GM21737 (cell line): ENCODE results near the gene G6PC2.
"Not testable (repeated sequence)": the region's sequence is repeated elsewhere in the genome, so short reads cannot be mapped to it uniquely, and the experiment has no call there.

Experiments
- ATAC-seq: cut with Tn5 transposase; IDR thresholded peaks from one replicate; pipeline ENCODE4 v1.9.1; 2021; ENCODE audit warnings: mild to moderate bottlenecking, moderate library complexity; ENCODE audit not compliant: unreplicated experiment

G6PC2 gene

GRCh38 chr2:168904358-168904757 is 3.3 kb downstream of the G6PC2 start:
- no peak for ATAC-seq

GRCh38 chr2:168907940-168908662 is 7.0 kb downstream of the G6PC2 start:
- no peak for ATAC-seq

- ATAC-seq, result no peak
Measured at GRCh38 chr2:168910330-168910729, 9.2 kb downstream of the G6PC2 start.

- no peak for ATAC-seq
Measured at GRCh38 chr2:168912466-168912865, 11.4 kb downstream of the G6PC2 start.

GRCh38 chr2:168912901-168913369 is 11.8 kb downstream of the G6PC2 start:
- no peak for ATAC-seq

- ATAC-seq, result no peak
Measured at GRCh38 chr2:168913495-168913894, 12.4 kb downstream of the G6PC2 start.

- no peak for ATAC-seq
Measured at GRCh38 chr2:168915441-168916330, 14.6 kb downstream of the G6PC2 start.

- ATAC-seq, result no peak
Measured at GRCh38 chr2:168916331-168916675, 15.2 kb downstream of the G6PC2 start.

GRCh38 chr2:168920504-168921157 is 19.5 kb downstream of the G6PC2 start:
- ATAC-seq, result no peak

GRCh38 chr2:168926621-168927386 is 25.7 kb downstream of the G6PC2 start:
- no peak for ATAC-seq

GRCh38 chr2:168928113-168928831 is 27.2 kb downstream of the G6PC2 start:
- no peak for ATAC-seq

GRCh38 chr2:168929031-168929430 is 27.9 kb downstream of the G6PC2 start:
- ATAC-seq, result no peak

GRCh38 chr2:168930242-168930641 is 29.2 kb downstream of the G6PC2 start:
- ATAC-seq, result no peak

- ATAC-seq, result not testable (repeated sequence)
Measured at GRCh38 chr2:168932174-168932573, 31.1 kb downstream of the G6PC2 start.

GRCh38 chr2:168934826-168935225 is 33.7 kb downstream of the G6PC2 start:
- ATAC-seq, result no peak

- ATAC-seq, result no peak
Measured at GRCh38 chr2:168935810-168936581, 34.9 kb downstream of the G6PC2 start.

- no peak for ATAC-seq
Measured at GRCh38 chr2:168939061-168939460, 38.0 kb downstream of the G6PC2 start.

- ATAC-seq, result no peak
Measured at GRCh38 chr2:168939918-168940317, 38.8 kb downstream of the G6PC2 start.

GRCh38 chr2:168941297-168941696 is 40.2 kb downstream of the G6PC2 start:
- ATAC-seq, result no peak
